Measurements from ENCODE around the gene EIF2S1.

- TF ChIP-seq CTCF (IDR thresholded peaks at IDR 0.05; ENCODE audit: low read depth, low read length) (no peak), POLR2A (IDR thresholded peaks at IDR 0.05; ENCODE audit: extremely low read depth, insufficient read length) (no peak)
These were observed 58.5 kb downstream of the EIF2S1 start for GRCh38 chr14:67418401-67419191.

All from NB4 (cell line).